DOHH2 (cell line): Measurements from ENCODE around the gene GLOD4.
"Not testable (repeated sequence)": the region's sequence is repeated elsewhere in the genome, so short reads cannot be mapped to it uniquely, and the experiment has no call there.

Experiments used
- H3F3A ChIP-seq: fragments of 200-600 bp; sonication (generic), shearing (Covaris generic); 2 replicates; pipeline ENCODE4 v1.6.0; 2016; ENCODE audit warnings: antibody characterized with exemption, mild to moderate bottlenecking; ENCODE audit not compliant: control insufficient read depth, insufficient read depth
- H3K27ac ChIP-seq: fragments of 200-600 bp; sonication (generic); 2 replicates; pipeline ENCODE4 v1.5.1; 2014; ENCODE audit warnings: low read depth, mild to moderate bottlenecking, low read length, moderate library complexity
- H3K27me3 ChIP-seq: fragments of 200-600 bp; sonication (generic); 2 replicates; pipeline ENCODE4 v1.6.1; 2014; ENCODE audit warnings: mild to moderate bottlenecking, low read length, mixed read lengths; ENCODE audit not compliant: control insufficient read depth
- H3K36me3 ChIP-seq: fragments of 200-600 bp; sonication (generic); 2 replicates; pipeline ENCODE4 v1.6.1; 2014; ENCODE audit warnings: mild to moderate bottlenecking, low read length, moderate library complexity, mixed read lengths; ENCODE audit not compliant: control insufficient read depth
- H3K4me1 ChIP-seq: fragments of 200-600 bp; sonication (generic); 2 replicates; pipeline ENCODE4 v1.6.1; 2014; ENCODE audit warnings: mild to moderate bottlenecking, low read length, mixed read lengths; ENCODE audit not compliant: control insufficient read depth
- H3K4me2 ChIP-seq: fragments of 200-600 bp; sonication (generic); 2 replicates; pipeline ENCODE4 v1.6.0; 2014; ENCODE audit warnings: mild to moderate bottlenecking, low read length, moderate library complexity
- H3K4me3 ChIP-seq: fragments of 200-600 bp; sonication (generic); 2 replicates; pipeline ENCODE4 v1.5.1; 2014; ENCODE audit warnings: mild to moderate bottlenecking, low read length, mixed read lengths
- H3K79me2 ChIP-seq: fragments of 200-600 bp; sonication (generic); 2 replicates; pipeline ENCODE4 v1.6.1; 2014; ENCODE audit warnings: mild to moderate bottlenecking, low read length, mixed read lengths; ENCODE audit not compliant: control insufficient read depth
- H3K9me2 ChIP-seq: fragments of 200-600 bp; sonication (generic); replicated peaks from 2 replicates; pipeline ENCODE4 v1.6.1; 2014; ENCODE audit warnings: mild to moderate bottlenecking, low read length, mixed read lengths; ENCODE audit not compliant: control insufficient read depth
- H3K9me3 ChIP-seq: fragments of 200-600 bp; sonication (generic); 2 replicates; pipeline ENCODE4 v1.6.1; 2014; ENCODE audit warnings: antibody characterized with exemption, low read length, mixed read lengths; ENCODE audit not compliant: control insufficient read depth, insufficient read depth
- H4K20me1 ChIP-seq: fragments of 200-600 bp; sonication (generic); 2 replicates; pipeline ENCODE4 v1.6.0; 2014; ENCODE audit warnings: low read depth, mild to moderate bottlenecking, antibody characterized with exemption, low read length, moderate library complexity; ENCODE audit not compliant: control insufficient read depth, insufficient read depth
- EZH2phosphoT487 ChIP-seq: fragments of 200-600 bp; sonication (generic); IDR thresholded peaks from 2 replicates; pipeline ENCODE4 v1.6.1; 2017; ENCODE audit warnings: borderline replicate concordance, mild to moderate bottlenecking, antibody characterized with exemption, low read length, moderate library complexity, mixed read lengths
- TF ChIP-seq, protein P1 (sequence below): fragments of 200-600 bp; sonication (generic); IDR thresholded peaks from one replicate; pipeline ENCODE4 v1.5.1; 2014; ENCODE audit warnings: antibody characterized with exemption, mild to moderate bottlenecking, low read depth, low read length; ENCODE audit not compliant: poor library complexity, severe bottlenecking

Gene GLOD4

GRCh38 chr17:773016-773415, 9.1 kb downstream of the GLOD4 start:
- no peak for TF ChIP-seq EZH2phosphoT487
- TF ChIP-seq, protein P1, sequence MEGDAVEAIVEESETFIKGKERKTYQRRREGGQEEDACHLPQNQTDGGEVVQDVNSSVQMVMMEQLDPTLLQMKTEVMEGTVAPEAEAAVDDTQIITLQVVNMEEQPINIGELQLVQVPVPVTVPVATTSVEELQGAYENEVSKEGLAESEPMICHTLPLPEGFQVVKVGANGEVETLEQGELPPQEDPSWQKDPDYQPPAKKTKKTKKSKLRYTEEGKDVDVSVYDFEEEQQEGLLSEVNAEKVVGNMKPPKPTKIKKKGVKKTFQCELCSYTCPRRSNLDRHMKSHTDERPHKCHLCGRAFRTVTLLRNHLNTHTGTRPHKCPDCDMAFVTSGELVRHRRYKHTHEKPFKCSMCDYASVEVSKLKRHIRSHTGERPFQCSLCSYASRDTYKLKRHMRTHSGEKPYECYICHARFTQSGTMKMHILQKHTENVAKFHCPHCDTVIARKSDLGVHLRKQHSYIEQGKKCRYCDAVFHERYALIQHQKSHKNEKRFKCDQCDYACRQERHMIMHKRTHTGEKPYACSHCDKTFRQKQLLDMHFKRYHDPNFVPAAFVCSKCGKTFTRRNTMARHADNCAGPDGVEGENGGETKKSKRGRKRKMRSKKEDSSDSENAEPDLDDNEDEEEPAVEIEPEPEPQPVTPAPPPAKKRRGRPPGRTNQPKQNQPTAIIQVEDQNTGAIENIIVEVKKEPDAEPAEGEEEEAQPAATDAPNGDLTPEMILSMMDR = no peak
- peaks cover 4% of the 10 kb centered on the region for H3K4me1 ChIP-seq
- H3K79me2 ChIP-seq = peaks cover 21% of the 10 kb centered on the region
- H3K9me2 ChIP-seq = no peaks in the 10 kb centered on the region
- peaks cover 83% of the 10 kb centered on the region for H3K36me3 ChIP-seq
- no peak overlapping the region for H3K27ac ChIP-seq
- H3K4me3 ChIP-seq = no peak overlapping the region
- H3K9me3 ChIP-seq = no peaks in the 10 kb centered on the region
- no peaks in the 10 kb centered on the region for H3K27me3 ChIP-seq
- H3K4me2 ChIP-seq = no peak overlapping the region
- H3F3A ChIP-seq = no peaks in the 10 kb centered on the region
- H4K20me1 ChIP-seq = no peaks in the 10 kb centered on the region

DNA sequence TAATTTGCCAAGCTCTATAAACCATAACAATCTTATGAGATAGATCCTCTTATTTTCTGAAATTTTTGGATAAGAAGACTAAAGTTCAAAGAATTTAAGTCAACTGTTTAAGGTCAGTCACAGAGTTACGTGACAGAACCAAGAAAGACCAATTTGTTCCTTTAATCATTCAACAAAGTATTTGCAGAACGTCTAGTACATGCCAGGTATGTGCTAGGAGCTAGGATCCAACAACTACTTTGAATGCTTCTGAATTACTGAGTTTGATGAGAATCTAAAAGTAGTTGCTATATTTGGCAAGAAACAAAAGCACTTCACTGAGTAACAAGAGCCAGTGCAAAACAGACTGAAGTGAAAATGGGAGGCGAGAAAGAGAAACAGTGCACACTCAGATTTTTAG, 15.0 kb downstream of the GLOD4 start:
- Histone ChIP-seq H3K4me1 (no peaks in the 10 kb centered on the region), H3K4me2 (no peak overlapping the region), H3K4me3 (no peak overlapping the region), H3F3A (no peaks in the 10 kb centered on the region), H3K9me2 (no peaks in the 10 kb centered on the region), H3K79me2 (no peaks in the 10 kb centered on the region; the same call in 1 of the 2 replicates), H4K20me1 (no peaks in the 10 kb centered on the region), H3K27me3 (no peaks in the 10 kb centered on the region), H3K27ac (no peak overlapping the region), H3K36me3 (peaks cover 57% of the 10 kb centered on the region), H3K9me3 (no peaks in the 10 kb centered on the region)
- no peak for TF ChIP-seq EZH2phosphoT487
- TF ChIP-seq, protein P1 = no peak

DNA sequence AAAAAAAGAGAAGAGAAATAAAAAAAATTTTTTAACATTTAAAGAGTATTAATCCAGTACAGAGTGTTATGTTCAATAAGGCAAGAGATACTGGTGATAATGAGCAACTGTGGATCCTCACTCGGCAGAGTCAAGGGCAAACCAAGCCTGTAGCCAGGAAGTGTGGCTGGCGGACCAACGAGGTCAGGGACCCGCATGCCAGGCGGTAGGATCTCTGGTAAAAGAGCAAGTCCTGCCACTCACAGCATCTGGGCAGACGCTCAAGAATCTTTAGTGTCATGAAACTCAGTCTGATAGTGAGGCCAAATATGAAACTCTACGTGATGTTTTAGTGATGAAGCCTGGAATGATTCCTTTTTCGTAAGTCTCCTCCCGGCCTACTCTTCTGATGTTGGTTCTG, 21.7 kb downstream of the GLOD4 start:
- TF ChIP-seq, protein P1 = no peak
- TF ChIP-seq EZH2phosphoT487 = no peak
- Histone ChIP-seq H3K79me2 (no peaks in the 10 kb centered on the region), H3K9me2 (no peaks in the 10 kb centered on the region), H3K27ac (no peak overlapping the region), H3K4me3 (no peak overlapping the region), H3K27me3 (no peaks in the 10 kb centered on the region), H3F3A (0 out of 2 replicates have a peak, but pooled peaks cover 8% of the 10 kb centered on the region), H4K20me1 (no peaks in the 10 kb centered on the region), H3K36me3 (peaks cover 61% of the 10 kb centered on the region), H3K4me1 (no peaks in the 10 kb centered on the region), H3K4me2 (no peak overlapping the region), H3K9me3 (no peaks in the 10 kb centered on the region)

DNA sequence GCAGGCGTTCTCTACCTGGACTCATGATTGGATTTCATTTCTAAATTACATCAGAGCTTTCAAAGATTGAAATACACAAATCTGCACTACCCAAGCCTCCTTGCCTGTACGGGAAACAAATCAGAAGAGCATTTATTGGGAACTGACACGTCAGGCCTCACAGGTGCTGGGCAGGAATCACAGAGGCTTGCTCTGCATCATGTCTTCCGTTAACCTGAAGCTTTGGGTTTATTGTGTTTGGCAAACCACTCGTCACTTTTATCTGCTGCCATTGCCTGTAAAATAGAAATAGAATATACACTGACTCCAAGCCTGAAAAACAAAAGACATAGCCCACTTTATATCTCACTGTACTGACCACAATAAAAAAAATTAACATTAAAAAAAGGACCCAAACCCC, 22.1 kb downstream of the GLOD4 start:
- Histone ChIP-seq H3K4me1 (peaks cover 3% of the 10 kb centered on the region; the same call in 1 of the 2 replicates), H4K20me1 (no peaks in the 10 kb centered on the region), H3K4me2 (no peak overlapping the region), H3K36me3 (peaks cover 57% of the 10 kb centered on the region), H3K27me3 (no peaks in the 10 kb centered on the region), H3K9me3 (no peaks in the 10 kb centered on the region), H3F3A (peaks cover 10% of the 10 kb centered on the region), H3K9me2 (no peaks in the 10 kb centered on the region), H3K79me2 (no peaks in the 10 kb centered on the region), H3K27ac (no peak overlapping the region), H3K4me3 (no peak overlapping the region)
- TF ChIP-seq, protein P1 = no peak
- TF ChIP-seq EZH2phosphoT487 = no peak

DNA sequence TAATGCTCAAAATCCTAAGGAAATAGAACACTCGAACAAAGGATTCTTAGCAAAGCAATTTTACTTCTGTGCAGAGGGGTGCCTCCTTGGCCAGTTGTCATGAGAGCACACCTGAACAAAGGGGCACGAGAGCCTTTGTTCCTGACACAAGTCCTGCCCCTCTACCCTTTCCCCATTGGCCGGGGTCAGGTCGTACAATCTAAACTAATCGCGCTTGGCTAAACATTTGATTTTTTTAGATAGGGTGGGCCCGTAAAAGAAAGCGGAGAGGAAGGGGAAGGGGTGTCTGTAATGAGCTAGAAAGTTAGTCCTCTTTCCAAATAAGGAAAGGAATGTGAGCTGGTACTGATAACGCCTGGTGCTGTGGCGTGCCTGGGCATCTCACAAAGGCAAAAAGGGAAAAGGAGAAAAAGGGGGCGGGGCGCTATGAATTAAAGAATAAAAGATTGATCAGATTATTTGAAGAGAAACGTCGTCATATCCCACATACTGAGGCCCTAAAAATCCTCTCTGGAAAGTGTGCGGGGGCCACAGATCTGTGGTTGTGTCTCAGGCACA, 26.0 kb downstream of the GLOD4 start:
- Histone ChIP-seq H3K4me1 (peaks cover 12% of the 10 kb centered on the region), H3F3A (peaks cover 25% of the 10 kb centered on the region), H3K36me3 (peaks cover 44% of the 10 kb centered on the region)
- not testable (repeated sequence) for H3K9me3 ChIP-seq, H3K9me2 ChIP-seq, H4K20me1 ChIP-seq, H3K4me2 ChIP-seq, H3K27me3 ChIP-seq, H3K4me3 ChIP-seq, H3K27ac ChIP-seq, H3K79me2 ChIP-seq
